ENCODE measurements around the gene MYO15B.

DNA sequence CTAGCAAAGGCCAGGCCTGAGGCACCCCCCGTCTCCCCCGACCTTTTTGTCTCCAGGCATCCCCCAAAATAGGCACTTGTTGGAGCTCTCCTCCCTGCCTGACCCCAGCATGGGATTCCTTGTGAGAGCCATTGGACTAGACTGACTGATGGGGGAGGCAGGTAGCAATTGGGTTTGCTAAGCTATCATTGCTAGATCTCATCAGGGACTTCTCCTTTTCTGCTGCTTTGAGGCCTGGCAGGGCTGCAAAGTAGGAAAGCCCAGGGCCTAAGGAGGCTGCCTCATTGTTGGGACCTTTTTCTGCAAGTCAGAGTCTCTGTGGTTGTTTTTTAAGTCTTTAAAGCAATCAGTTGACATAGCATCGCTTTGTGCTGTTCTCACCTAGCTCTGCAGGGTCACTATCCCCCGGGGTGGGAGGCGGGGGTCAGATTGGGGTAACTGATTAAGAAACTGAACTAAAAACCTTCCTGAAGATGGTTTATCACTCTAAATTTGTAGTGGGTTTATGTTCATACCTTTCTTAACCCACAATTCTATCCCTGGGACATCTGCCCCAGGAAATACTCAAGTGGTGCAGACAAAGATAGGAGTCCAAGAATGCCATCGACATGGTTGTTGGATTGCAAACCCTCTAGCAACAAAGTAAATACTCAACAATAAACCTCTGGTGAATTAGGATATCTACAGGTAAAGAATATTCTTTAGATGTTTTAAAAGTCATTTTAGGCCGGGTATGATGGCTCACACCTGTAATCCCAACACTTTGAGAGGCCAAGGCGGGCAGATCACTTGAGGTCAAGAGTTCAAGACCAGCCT is 34.1 kb upstream of the MYO15B start:
- no peak for TF ChIP-seq POLR2AphosphoS5 (IDR thresholded peaks at IDR 0.05; ENCODE audit: low read depth, low read length)
- no peak for TF ChIP-seq TAF1 (IDR thresholded peaks at IDR 0.05; ENCODE audit: borderline replicate concordance, insufficient read depth, low read length)
- TF ChIP-seq, protein P1, sequence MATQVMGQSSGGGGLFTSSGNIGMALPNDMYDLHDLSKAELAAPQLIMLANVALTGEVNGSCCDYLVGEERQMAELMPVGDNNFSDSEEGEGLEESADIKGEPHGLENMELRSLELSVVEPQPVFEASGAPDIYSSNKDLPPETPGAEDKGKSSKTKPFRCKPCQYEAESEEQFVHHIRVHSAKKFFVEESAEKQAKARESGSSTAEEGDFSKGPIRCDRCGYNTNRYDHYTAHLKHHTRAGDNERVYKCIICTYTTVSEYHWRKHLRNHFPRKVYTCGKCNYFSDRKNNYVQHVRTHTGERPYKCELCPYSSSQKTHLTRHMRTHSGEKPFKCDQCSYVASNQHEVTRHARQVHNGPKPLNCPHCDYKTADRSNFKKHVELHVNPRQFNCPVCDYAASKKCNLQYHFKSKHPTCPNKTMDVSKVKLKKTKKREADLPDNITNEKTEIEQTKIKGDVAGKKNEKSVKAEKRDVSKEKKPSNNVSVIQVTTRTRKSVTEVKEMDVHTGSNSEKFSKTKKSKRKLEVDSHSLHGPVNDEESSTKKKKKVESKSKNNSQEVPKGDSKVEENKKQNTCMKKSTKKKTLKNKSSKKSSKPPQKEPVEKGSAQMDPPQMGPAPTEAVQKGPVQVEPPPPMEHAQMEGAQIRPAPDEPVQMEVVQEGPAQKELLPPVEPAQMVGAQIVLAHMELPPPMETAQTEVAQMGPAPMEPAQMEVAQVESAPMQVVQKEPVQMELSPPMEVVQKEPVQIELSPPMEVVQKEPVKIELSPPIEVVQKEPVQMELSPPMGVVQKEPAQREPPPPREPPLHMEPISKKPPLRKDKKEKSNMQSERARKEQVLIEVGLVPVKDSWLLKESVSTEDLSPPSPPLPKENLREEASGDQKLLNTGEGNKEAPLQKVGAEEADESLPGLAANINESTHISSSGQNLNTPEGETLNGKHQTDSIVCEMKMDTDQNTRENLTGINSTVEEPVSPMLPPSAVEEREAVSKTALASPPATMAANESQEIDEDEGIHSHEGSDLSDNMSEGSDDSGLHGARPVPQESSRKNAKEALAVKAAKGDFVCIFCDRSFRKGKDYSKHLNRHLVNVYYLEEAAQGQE (IDR thresholded peaks at IDR 0.05; ENCODE audit: insufficient read depth in 1 of 2, low read depth in 2 of 2, low read length in 2 of 2), result no peak

All from PFSK-1 (cell line).